ENCODE data around the gene KCTD16. TPM values are rescaled to one million over a fixed set of nuclear protein-coding genes. Genes with fewer than 3 reads are reported as not detected.

KCTD16 gene
- total RNA-seq, 1 experiment from 2014 or later, result 0.08 TPM

DNA sequence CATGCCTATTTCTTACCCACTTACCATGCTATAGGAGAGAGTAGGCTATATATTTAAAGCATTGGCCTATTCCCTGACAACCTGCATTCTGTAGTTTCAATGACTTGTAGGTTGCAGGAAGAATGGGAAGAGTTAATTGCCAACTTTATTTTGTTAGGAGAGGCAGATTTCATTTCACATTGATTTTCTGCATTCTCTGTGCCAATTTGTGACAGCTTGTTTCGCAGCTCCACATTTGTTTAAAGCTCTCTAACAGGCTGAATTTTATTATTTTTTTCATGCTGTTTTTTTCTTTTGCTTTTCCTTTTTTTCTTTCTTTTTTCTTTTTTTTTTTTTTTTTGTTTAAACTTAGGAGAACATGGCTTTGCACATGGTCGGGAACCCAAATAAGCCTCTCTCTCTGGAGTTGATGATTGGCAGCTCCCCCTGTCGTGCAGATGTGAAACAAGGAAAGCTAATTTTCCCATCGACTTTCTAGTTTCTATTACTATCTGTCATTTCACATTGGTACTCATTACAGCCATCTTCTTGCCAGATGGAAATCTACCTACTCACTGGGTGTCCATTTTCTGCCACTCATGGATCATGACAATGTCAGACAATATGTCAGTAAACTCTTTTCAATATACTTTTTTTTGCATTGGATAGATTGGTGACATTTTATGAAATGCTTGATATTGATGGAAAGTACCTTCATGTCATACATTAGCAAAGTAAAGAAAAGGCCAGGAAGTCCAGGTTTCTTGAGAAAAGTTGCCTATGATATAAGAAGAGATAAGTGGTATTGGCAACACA lies 223.2 kb downstream of the KCTD16 start:
- Histone ChIP-seq H3K27me3 (ENCODE audit: control insufficient read depth, insufficient read depth, low read length) (no peaks in the 10 kb centered on the region), H3K4me1 (ENCODE audit: control insufficient read depth, insufficient read depth, low read length) (no peaks in the 10 kb centered on the region), H3K36me3 (ENCODE audit: control insufficient read depth, insufficient read depth, low read length) (no peaks in the 10 kb centered on the region), H3K4me3 (ENCODE audit: low read depth in 2 of 2, low read length in 2 of 2) (no peak overlapping the region), H3K9me3 (ENCODE audit: control insufficient read depth, insufficient read depth, low read depth, low read length) (no peaks in the 10 kb centered on the region), H3K27ac (ENCODE audit: low read length) (no peak overlapping the region)
- DNase-seq (ENCODE audit: low read depth, low spot score) (no peak), ATAC-seq (no peak)
- TF ChIP-seq, protein P1, sequence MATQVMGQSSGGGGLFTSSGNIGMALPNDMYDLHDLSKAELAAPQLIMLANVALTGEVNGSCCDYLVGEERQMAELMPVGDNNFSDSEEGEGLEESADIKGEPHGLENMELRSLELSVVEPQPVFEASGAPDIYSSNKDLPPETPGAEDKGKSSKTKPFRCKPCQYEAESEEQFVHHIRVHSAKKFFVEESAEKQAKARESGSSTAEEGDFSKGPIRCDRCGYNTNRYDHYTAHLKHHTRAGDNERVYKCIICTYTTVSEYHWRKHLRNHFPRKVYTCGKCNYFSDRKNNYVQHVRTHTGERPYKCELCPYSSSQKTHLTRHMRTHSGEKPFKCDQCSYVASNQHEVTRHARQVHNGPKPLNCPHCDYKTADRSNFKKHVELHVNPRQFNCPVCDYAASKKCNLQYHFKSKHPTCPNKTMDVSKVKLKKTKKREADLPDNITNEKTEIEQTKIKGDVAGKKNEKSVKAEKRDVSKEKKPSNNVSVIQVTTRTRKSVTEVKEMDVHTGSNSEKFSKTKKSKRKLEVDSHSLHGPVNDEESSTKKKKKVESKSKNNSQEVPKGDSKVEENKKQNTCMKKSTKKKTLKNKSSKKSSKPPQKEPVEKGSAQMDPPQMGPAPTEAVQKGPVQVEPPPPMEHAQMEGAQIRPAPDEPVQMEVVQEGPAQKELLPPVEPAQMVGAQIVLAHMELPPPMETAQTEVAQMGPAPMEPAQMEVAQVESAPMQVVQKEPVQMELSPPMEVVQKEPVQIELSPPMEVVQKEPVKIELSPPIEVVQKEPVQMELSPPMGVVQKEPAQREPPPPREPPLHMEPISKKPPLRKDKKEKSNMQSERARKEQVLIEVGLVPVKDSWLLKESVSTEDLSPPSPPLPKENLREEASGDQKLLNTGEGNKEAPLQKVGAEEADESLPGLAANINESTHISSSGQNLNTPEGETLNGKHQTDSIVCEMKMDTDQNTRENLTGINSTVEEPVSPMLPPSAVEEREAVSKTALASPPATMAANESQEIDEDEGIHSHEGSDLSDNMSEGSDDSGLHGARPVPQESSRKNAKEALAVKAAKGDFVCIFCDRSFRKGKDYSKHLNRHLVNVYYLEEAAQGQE (IDR thresholded peaks at IDR 0.05; ENCODE audit: insufficient read depth in 1 of 2, low read depth in 2 of 2, low read length in 1 of 2), result no peak
- TF ChIP-seq POLR2AphosphoS5 (IDR thresholded peaks at IDR 0.05; ENCODE audit: low read depth, low read length) (no peak), TCF7L2 (IDR thresholded peaks at IDR 0.05; ENCODE audit: low read depth, low read length) (no peak), SIN3A (IDR thresholded peaks at IDR 0.05; ENCODE audit: borderline replicate concordance, insufficient read depth, low read depth, low read length) (no peak)
- TF ChIP-seq, protein P2, sequence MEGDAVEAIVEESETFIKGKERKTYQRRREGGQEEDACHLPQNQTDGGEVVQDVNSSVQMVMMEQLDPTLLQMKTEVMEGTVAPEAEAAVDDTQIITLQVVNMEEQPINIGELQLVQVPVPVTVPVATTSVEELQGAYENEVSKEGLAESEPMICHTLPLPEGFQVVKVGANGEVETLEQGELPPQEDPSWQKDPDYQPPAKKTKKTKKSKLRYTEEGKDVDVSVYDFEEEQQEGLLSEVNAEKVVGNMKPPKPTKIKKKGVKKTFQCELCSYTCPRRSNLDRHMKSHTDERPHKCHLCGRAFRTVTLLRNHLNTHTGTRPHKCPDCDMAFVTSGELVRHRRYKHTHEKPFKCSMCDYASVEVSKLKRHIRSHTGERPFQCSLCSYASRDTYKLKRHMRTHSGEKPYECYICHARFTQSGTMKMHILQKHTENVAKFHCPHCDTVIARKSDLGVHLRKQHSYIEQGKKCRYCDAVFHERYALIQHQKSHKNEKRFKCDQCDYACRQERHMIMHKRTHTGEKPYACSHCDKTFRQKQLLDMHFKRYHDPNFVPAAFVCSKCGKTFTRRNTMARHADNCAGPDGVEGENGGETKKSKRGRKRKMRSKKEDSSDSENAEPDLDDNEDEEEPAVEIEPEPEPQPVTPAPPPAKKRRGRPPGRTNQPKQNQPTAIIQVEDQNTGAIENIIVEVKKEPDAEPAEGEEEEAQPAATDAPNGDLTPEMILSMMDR (IDR thresholded peaks at IDR 0.05), result no peak
- ChIA-PET POLR2A (no interaction called here), CTCF (no interaction called here)
- intact Hi-C loops (cut with micrococcal nuclease; ENCODE audit: unreplicated experiment), result loop anchor here (10.0 kb wide), 1 partner anchor 189 kb away; no protein-coding TSS in a partner anchor
- in situ Hi-C loops (cut with HindIII; ENCODE audit: low pct_unique_long_range_greater_than_20kb, low sequenced_read_pairs), result no loop called here
- BruUV-seq (replicated peaks), result no TSS peak

DNA sequence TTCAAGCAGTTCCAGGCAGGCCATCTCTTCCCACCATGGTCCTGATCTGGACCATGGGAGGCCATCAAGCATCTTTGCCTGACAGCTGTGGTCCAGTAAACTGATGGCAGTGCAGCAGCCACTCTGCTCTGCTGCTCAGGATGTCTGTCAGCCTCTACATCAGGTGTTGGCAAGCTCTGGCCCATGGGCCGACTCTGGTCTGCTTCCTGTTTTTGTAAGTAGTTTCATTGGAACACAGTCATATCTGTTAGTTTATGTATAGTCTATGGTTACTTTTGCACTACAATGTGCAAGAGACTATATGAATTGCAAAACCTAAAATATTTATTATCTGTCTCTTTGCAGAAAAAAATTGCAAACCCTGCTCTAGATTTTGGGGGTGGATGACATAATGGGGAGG lies 225.0 kb downstream of the KCTD16 start:
- ChIA-PET CTCF (no interaction called here), POLR2A (no interaction called here)
- in situ Hi-C loops (cut with HindIII; ENCODE audit: low pct_unique_long_range_greater_than_20kb, low sequenced_read_pairs) (no loop called here), intact Hi-C loops (cut with micrococcal nuclease; ENCODE audit: unreplicated experiment) (loop anchor here (10.0 kb wide), 1 partner anchor 191 kb away; no protein-coding TSS in a partner anchor)
- no peaks in the 10 kb centered on the region for H3K36me3 ChIP-seq (ENCODE audit: control insufficient read depth, insufficient read depth, low read length)
- ATAC-seq, result no peak
- no peak for DNase-seq (ENCODE audit: low read depth, low spot score)
- no peaks in the 10 kb centered on the region for H3K27me3 ChIP-seq (ENCODE audit: control insufficient read depth, insufficient read depth, low read length)
- H3K4me1 ChIP-seq (ENCODE audit: control insufficient read depth, insufficient read depth, low read length), result no peaks in the 10 kb centered on the region
- BruUV-seq (replicated peaks), result no TSS peak
- H3K27ac ChIP-seq (ENCODE audit: low read length), result no peak overlapping the region
- TF ChIP-seq, protein P2 (IDR thresholded peaks at IDR 0.05), result no peak
- TF ChIP-seq POLR2AphosphoS5 (IDR thresholded peaks at IDR 0.05; ENCODE audit: low read depth, low read length), result no peak
- TF ChIP-seq SIN3A (IDR thresholded peaks at IDR 0.05; ENCODE audit: borderline replicate concordance, insufficient read depth, low read depth, low read length), result no peak
- TF ChIP-seq, protein P1 (IDR thresholded peaks at IDR 0.05; ENCODE audit: insufficient read depth in 1 of 2, low read depth in 2 of 2, low read length in 1 of 2), result no peak
- TF ChIP-seq TCF7L2 (IDR thresholded peaks at IDR 0.05; ENCODE audit: low read depth, low read length), result no peak
- no peaks in the 10 kb centered on the region for H3K9me3 ChIP-seq (ENCODE audit: control insufficient read depth, insufficient read depth, low read depth, low read length)
- no peak overlapping the region for H3K4me3 ChIP-seq (ENCODE audit: low read depth in 2 of 2, low read length in 2 of 2)

All from Panc1 (cell line).